ENCODE measurements around the gene TRIM52. TPM values are rescaled to one million over a fixed set of nuclear protein-coding genes. Genes with fewer than 3 reads are reported as not detected.
A peak's percentile ranks its signal among the peaks of the same experiment; 100 is the strongest.

TRIM52 gene
- total RNA-seq, 1 donor from 2014 or later = 12.3 TPM

GRCh38 chr5:181242031-181242451, 18.9 kb downstream of the TRIM52 start:
- peak overlapping the region; percentile 100 for H3K27ac Mint-ChIP-seq
- no peak for TF ChIP-seq CTCF (IDR thresholded peaks at IDR 0.05; ENCODE audit: unreplicated experiment)
- H3K4me3 Mint-ChIP-seq (ENCODE audit: low read depth) = peak overlapping the region; percentile 100
- peaks cover 32% of the 10 kb centered on the region for H3K36me3 Mint-ChIP-seq (ENCODE audit: insufficient read depth)
- no peaks in the 10 kb centered on the region for H3K27me3 Mint-ChIP-seq
- no peaks in the 10 kb centered on the region for H3K9me3 Mint-ChIP-seq (ENCODE audit: low read depth)
- peaks cover 30% of the 10 kb centered on the region for H3K4me1 Mint-ChIP-seq (ENCODE audit: low read depth)
- DNase-seq (ENCODE audit: low spot score, unreplicated experiment) = no peak

- H3K4me1 Mint-ChIP-seq (ENCODE audit: low read depth) = peaks cover 30% of the 10 kb centered on the region
- H3K36me3 Mint-ChIP-seq (ENCODE audit: insufficient read depth) = peaks cover 36% of the 10 kb centered on the region
- H3K4me3 Mint-ChIP-seq (ENCODE audit: low read depth) = peak overlapping the region; percentile 100
- no peak for DNase-seq (ENCODE audit: low spot score, unreplicated experiment)
- H3K27ac Mint-ChIP-seq = peak overlapping the region; percentile 100
- TF ChIP-seq CTCF (IDR thresholded peaks at IDR 0.05; ENCODE audit: unreplicated experiment) = no peak
- H3K9me3 Mint-ChIP-seq (ENCODE audit: low read depth) = no peaks in the 10 kb centered on the region
- no peaks in the 10 kb centered on the region for H3K27me3 Mint-ChIP-seq
These were observed 19.5 kb downstream of the TRIM52 start for GRCh38 chr5:181241393-181241975.

GRCh38 chr5:181239062-181239663, 21.8 kb downstream of the TRIM52 start:
- no peak for TF ChIP-seq CTCF (IDR thresholded peaks at IDR 0.05; ENCODE audit: unreplicated experiment)
- no peak for DNase-seq (ENCODE audit: low spot score, unreplicated experiment)
- no peaks in the 10 kb centered on the region for H3K9me3 Mint-ChIP-seq (ENCODE audit: low read depth)
- no peaks in the 10 kb centered on the region for H3K27me3 Mint-ChIP-seq
- no peak overlapping the region for H3K27ac Mint-ChIP-seq
- H3K4me3 Mint-ChIP-seq (ENCODE audit: low read depth) = peak overlapping the region; percentile 11
- peaks cover 20% of the 10 kb centered on the region for H3K4me1 Mint-ChIP-seq (ENCODE audit: low read depth)
- peaks cover 37% of the 10 kb centered on the region for H3K36me3 Mint-ChIP-seq (ENCODE audit: insufficient read depth)

GRCh38 chr5:181237729-181238385, 23.1 kb downstream of the TRIM52 start:
- H3K9me3 Mint-ChIP-seq (ENCODE audit: low read depth) = no peaks in the 10 kb centered on the region
- peak overlapping the region; percentile 69 for H3K27ac Mint-ChIP-seq
- H3K4me3 Mint-ChIP-seq (ENCODE audit: low read depth) = no peak overlapping the region
- H3K4me1 Mint-ChIP-seq (ENCODE audit: low read depth) = peaks cover 17% of the 10 kb centered on the region
- no peaks in the 10 kb centered on the region for H3K27me3 Mint-ChIP-seq
- H3K36me3 Mint-ChIP-seq (ENCODE audit: insufficient read depth) = peaks cover 34% of the 10 kb centered on the region
- no peak for TF ChIP-seq CTCF (IDR thresholded peaks at IDR 0.05; ENCODE audit: unreplicated experiment)
- DNase-seq (ENCODE audit: low spot score, unreplicated experiment) = no peak

- peaks cover 10% of the 10 kb centered on the region for H3K4me1 Mint-ChIP-seq (ENCODE audit: low read depth)
- peaks cover 28% of the 10 kb centered on the region for H3K36me3 Mint-ChIP-seq (ENCODE audit: insufficient read depth)
- H3K9me3 Mint-ChIP-seq (ENCODE audit: low read depth) = no peaks in the 10 kb centered on the region
- no peak for DNase-seq (ENCODE audit: low spot score, unreplicated experiment)
- H3K4me3 Mint-ChIP-seq (ENCODE audit: low read depth) = no peak overlapping the region
- H3K27ac Mint-ChIP-seq = no peak overlapping the region
- H3K27me3 Mint-ChIP-seq = no peaks in the 10 kb centered on the region
- no peak for TF ChIP-seq CTCF (IDR thresholded peaks at IDR 0.05; ENCODE audit: unreplicated experiment)
These were observed 23.8 kb downstream of the TRIM52 start for GRCh38 chr5:181236954-181237641.

Measured in progenitor cell of endocrine pancreas (in vitro differentiated cells).